Muscle layer of colon (tissue), 2 donors: Measurements from ENCODE around the gene H1-8.

Source experiments
- H3K27ac ChIP-seq: one replicate; pipeline ENCODE4 v1.7.0; 2013; ENCODE audit warnings: low read depth, mild to moderate bottlenecking, low read length, moderate library complexity
- H3K27me3 ChIP-seq, 2 donors: one replicate each; pipeline ENCODE4 v1.7.0; 2013; ENCODE audit warnings: low read length in 2 of 2, mild to moderate bottlenecking in 2 of 2; ENCODE audit not compliant: insufficient read depth in 2 of 2, control insufficient read depth in 1 of 2
- H3K36me3 ChIP-seq: one replicate; pipeline ENCODE4 v1.7.0; 2013; ENCODE audit warnings: mild to moderate bottlenecking, low read length; ENCODE audit not compliant: insufficient read depth
- H3K4me1 ChIP-seq: one replicate; pipeline ENCODE4 v1.7.0; 2013; ENCODE audit warnings: mild to moderate bottlenecking, low read length; ENCODE audit not compliant: insufficient read depth
- H3K4me3 ChIP-seq, 2 donors: one replicate each; pipeline ENCODE4 v1.7.0; 2013; ENCODE audit warnings: low read length in 2 of 2, low read depth in 1 of 2, mild to moderate bottlenecking in 1 of 2, moderate library complexity in 1 of 2
- H3K9ac ChIP-seq: one replicate; pipeline ENCODE4 v1.7.0; 2013; ENCODE audit warnings: low read length
- H3K9me3 ChIP-seq: one replicate; pipeline ENCODE4 v1.7.0; 2013; ENCODE audit warnings: mild to moderate bottlenecking, low read length
- donor health status: abdominal sarcoma.
- donor health status: Adenocarcinoma of cecum.

Gene H1-8

DNA sequence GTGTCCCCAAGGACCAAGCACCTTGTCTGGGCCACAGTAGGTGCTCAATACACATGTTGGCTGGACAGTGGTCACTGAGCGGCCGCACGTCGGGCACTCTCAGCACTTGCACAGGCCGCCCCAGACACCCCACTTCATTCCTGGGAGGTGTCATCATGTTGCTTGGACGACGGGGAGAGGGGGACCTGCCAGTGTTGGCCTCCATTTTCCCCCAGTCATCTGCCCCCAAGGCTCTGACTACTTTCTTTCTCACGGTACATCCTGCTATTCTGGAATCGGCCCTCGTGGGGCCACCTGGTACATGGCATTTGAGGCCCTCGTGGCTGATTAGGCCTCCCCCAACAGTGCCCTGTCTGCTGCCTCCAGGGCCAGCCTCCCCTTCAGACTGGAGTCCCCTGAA, 15.7 kb upstream of the H1-8 start:
- H3K27me3 ChIP-seq, result no peaks in the 10 kb centered on the region
- no peaks in the 10 kb centered on the region for H3K36me3 ChIP-seq
- no peak overlapping the region for H3K27ac ChIP-seq
- H3K9me3 ChIP-seq, result no peaks in the 10 kb centered on the region
- H3K4me3 ChIP-seq, result no peak overlapping the region
- H3K9ac ChIP-seq, result no peak overlapping the region
- no peaks in the 10 kb centered on the region for H3K4me1 ChIP-seq

DNA sequence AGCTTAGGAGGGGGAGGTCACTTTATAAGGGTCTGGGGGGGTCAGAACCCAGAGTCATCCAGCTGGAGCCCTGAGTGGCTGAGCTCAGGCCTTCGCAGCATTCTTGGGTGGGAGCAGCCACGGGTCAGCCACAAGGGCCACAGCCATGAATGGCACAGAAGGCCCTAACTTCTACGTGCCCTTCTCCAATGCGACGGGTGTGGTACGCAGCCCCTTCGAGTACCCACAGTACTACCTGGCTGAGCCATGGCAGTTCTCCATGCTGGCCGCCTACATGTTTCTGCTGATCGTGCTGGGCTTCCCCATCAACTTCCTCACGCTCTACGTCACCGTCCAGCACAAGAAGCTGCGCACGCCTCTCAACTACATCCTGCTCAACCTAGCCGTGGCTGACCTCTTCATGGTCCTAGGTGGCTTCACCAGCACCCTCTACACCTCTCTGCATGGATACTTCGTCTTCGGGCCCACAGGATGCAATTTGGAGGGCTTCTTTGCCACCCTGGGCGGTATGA, 14.3 kb upstream of the H1-8 start, which contains the start of gene RHO:
RHO (plus strand) TSS at position 51 of the 512 bp plus-strand sequence; CDS start at position 146, 95 bp downstream.
- Histone ChIP-seq H3K27me3 (no peaks in the 10 kb centered on the region), H3K27ac (no peak within 1 kb of the TSS), H3K36me3 (no peaks in the 10 kb centered on the region), H3K4me3 (no peak within 1 kb of the TSS), H3K9me3 (no peaks in the 10 kb centered on the region), H3K9ac (no peak within 1 kb of the TSS), H3K4me1 (no peaks in the 10 kb centered on the region)

DNA sequence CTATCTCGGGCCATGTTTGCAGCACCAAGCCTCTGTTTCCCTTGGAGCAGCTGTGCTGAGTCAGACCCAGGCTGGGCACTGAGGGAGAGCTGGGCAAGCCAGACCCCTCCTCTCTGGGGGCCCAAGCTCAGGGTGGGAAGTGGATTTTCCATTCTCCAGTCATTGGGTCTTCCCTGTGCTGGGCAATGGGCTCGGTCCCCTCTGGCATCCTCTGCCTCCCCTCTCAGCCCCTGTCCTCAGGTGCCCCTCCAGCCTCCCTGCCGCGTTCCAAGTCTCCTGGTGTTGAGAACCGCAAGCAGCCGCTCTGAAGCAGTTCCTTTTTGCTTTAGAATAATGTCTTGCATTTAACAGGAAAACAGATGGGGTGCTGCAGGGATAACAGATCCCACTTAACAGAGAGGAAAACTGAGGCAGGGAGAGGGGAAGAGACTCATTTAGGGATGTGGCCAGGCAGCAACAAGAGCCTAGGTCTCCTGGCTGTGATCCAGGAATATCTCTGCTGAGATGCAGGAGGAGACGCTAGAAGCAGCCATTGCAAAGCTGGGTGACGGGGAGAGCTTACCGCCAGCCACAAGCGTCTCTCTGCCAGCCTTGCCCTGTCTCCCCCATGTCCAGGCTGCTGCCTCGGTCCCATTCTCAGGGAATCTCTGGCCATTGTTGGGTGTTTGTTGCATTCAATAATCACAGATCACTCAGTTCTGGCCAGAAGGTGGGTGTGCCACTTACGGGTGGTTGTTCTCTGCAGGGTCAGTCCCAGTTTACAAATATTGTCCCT, 13.4 kb upstream of the H1-8 start:
- H3K4me1 ChIP-seq, result no peaks in the 10 kb centered on the region
- no peak overlapping the region for H3K4me3 ChIP-seq
- H3K27me3 ChIP-seq, result no peaks in the 10 kb centered on the region
- H3K36me3 ChIP-seq, result no peaks in the 10 kb centered on the region
- no peaks in the 10 kb centered on the region for H3K9me3 ChIP-seq
- H3K27ac ChIP-seq, result no peak overlapping the region
- no peak overlapping the region for H3K9ac ChIP-seq

DNA sequence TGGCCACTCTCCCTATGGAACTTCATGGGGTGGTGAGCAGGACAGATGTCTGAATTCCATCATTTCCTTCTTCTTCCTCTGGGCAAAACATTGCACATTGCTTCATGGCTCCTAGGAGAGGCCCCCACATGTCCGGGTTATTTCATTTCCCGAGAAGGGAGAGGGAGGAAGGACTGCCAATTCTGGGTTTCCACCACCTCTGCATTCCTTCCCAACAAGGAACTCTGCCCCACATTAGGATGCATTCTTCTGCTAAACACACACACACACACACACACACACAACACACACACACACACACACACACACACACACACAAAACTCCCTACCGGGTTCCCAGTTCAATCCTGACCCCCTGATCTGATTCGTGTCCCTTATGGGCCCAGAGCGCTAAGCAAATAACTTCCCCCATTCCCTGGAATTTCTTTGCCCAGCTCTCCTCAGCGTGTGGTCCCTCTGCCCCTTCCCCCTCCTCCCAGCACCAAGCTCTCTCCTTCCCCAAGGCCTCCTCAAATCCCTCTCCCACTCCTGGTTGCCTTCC, 12.7 kb upstream of the H1-8 start:
- Histone ChIP-seq H3K36me3 (no peaks in the 10 kb centered on the region), H3K9ac (no peak overlapping the region), H3K27ac (no peak overlapping the region), H3K27me3 (no peaks in the 10 kb centered on the region), H3K4me1 (no peaks in the 10 kb centered on the region), H3K4me3 (no peak overlapping the region), H3K9me3 (no peaks in the 10 kb centered on the region)

DNA sequence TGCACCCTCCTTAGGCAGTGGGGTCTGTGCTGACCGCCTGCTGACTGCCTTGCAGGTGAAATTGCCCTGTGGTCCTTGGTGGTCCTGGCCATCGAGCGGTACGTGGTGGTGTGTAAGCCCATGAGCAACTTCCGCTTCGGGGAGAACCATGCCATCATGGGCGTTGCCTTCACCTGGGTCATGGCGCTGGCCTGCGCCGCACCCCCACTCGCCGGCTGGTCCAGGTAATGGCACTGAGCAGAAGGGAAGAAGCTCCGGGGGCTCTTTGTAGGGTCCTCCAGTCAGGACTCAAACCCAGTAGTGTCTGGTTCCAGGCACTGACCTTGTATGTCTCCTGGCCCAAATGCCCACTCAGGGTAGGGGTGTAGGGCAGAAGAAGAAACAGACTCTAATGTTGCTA, 12.2 kb upstream of the H1-8 start:
- H3K4me1 ChIP-seq, result no peaks in the 10 kb centered on the region
- H3K36me3 ChIP-seq, result no peaks in the 10 kb centered on the region
- no peak overlapping the region for H3K4me3 ChIP-seq
- no peak overlapping the region for H3K9ac ChIP-seq
- H3K27me3 ChIP-seq, result no peaks in the 10 kb centered on the region
- H3K9me3 ChIP-seq, result no peaks in the 10 kb centered on the region
- no peak overlapping the region for H3K27ac ChIP-seq

DNA sequence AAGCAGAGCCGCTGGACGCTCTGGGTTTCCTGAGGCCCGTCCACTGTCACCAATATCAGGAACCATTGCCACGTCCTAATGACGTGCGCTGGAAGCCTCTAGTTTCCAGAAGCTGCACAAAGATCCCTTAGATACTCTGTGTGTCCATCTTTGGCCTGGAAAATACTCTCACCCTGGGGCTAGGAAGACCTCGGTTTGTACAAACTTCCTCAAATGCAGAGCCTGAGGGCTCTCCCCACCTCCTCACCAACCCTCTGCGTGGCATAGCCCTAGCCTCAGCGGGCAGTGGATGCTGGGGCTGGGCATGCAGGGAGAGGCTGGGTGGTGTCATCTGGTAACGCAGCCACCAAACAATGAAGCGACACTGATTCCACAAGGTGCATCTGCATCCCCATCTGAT, 11.3 kb upstream of the H1-8 start:
- no peak overlapping the region for H3K4me3 ChIP-seq
- no peaks in the 10 kb centered on the region for H3K4me1 ChIP-seq
- no peak overlapping the region for H3K27ac ChIP-seq
- H3K9me3 ChIP-seq, result no peaks in the 10 kb centered on the region
- H3K27me3 ChIP-seq, result no peaks in the 10 kb centered on the region
- no peaks in the 10 kb centered on the region for H3K36me3 ChIP-seq
- no peak overlapping the region for H3K9ac ChIP-seq

DNA sequence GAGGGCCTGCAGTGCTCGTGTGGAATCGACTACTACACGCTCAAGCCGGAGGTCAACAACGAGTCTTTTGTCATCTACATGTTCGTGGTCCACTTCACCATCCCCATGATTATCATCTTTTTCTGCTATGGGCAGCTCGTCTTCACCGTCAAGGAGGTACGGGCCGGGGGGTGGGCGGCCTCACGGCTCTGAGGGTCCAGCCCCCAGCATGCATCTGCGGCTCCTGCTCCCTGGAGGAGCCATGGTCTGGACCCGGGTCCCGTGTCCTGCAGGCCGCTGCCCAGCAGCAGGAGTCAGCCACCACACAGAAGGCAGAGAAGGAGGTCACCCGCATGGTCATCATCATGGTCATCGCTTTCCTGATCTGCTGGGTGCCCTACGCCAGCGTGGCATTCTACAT, 10.7 kb upstream of the H1-8 start:
- no peak overlapping the region for H3K4me3 ChIP-seq
- no peak overlapping the region for H3K9ac ChIP-seq
- H3K27me3 ChIP-seq, result no peaks in the 10 kb centered on the region
- no peaks in the 10 kb centered on the region for H3K36me3 ChIP-seq
- no peaks in the 10 kb centered on the region for H3K4me1 ChIP-seq
- H3K9me3 ChIP-seq, result no peaks in the 10 kb centered on the region
- no peak overlapping the region for H3K27ac ChIP-seq

DNA sequence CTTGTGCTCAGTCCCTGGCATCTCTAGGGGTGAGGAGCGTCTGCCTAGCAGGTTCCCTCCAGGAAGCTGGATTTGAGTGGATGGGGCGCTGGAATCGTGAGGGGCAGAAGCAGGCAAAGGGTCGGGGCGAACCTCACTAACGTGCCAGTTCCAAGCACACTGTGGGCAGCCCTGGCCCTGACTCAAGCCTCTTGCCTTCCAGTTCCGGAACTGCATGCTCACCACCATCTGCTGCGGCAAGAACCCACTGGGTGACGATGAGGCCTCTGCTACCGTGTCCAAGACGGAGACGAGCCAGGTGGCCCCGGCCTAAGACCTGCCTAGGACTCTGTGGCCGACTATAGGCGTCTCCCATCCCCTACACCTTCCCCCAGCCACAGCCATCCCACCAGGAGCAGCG, 9.6 kb upstream of the H1-8 start:
- H3K4me3 ChIP-seq, result no peak overlapping the region
- H3K27me3 ChIP-seq, result no peaks in the 10 kb centered on the region
- H3K4me1 ChIP-seq, result no peaks in the 10 kb centered on the region
- H3K9me3 ChIP-seq, result no peaks in the 10 kb centered on the region
- H3K36me3 ChIP-seq, result no peaks in the 10 kb centered on the region
- no peak overlapping the region for H3K9ac ChIP-seq
- H3K27ac ChIP-seq, result no peak overlapping the region

DNA sequence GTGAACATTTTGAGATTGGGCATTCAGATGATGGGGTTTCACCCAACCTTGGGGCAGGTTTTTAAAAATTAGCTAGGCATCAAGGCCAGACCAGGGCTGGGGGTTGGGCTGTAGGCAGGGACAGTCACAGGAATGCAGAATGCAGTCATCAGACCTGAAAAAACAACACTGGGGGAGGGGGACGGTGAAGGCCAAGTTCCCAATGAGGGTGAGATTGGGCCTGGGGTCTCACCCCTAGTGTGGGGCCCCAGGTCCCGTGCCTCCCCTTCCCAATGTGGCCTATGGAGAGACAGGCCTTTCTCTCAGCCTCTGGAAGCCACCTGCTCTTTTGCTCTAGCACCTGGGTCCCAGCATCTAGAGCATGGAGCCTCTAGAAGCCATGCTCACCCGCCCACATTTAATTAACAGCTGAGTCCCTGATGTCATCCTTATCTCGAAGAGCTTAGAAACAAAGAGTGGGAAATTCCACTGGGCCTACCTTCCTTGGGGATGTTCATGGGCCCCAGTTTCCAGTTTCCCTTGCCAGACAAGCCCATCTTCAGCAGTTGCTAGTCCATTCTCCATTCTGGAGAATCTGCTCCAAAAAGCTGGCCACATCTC, 8.4 kb upstream of the H1-8 start:
- Histone ChIP-seq H3K27me3 (no peaks in the 10 kb centered on the region), H3K9ac (no peak overlapping the region), H3K4me3 (no peak overlapping the region), H3K36me3 (no peaks in the 10 kb centered on the region), H3K4me1 (no peaks in the 10 kb centered on the region), H3K9me3 (no peaks in the 10 kb centered on the region), H3K27ac (no peak overlapping the region)

DNA sequence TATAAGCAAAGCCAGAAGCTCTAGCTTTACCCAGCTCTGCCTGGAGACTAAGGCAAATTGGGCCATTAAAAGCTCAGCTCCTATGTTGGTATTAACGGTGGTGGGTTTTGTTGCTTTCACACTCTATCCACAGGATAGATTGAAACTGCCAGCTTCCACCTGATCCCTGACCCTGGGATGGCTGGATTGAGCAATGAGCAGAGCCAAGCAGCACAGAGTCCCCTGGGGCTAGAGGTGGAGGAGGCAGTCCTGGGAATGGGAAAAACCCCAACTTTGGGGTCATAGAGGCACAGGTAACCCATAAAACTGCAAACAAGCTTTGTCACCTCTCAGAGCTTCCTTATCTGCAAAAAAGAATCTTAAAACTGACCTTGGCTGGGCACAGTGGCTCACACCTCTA, 7.9 kb upstream of the H1-8 start:
- Histone ChIP-seq H3K27me3 (no peaks in the 10 kb centered on the region), H3K4me1 (no peaks in the 10 kb centered on the region), H3K36me3 (no peaks in the 10 kb centered on the region), H3K9ac (no peak overlapping the region), H3K4me3 (no peak overlapping the region), H3K27ac (no peak overlapping the region), H3K9me3 (no peaks in the 10 kb centered on the region)

DNA sequence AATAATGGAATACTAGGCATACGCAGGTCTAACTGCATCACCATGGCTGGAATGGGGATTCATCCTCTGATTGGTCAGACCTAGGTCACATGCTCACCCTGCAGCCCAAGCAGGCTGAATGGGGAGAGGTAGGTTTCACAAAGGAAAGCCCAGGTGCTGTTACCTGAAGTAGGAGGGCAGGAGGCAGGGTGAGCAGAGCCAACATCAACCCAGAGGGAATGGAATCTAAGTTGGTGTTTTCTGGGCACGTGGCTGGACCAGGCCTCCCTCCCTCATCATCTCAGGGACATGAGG, 6.7 kb upstream of the H1-8 start:
- Histone ChIP-seq H3K4me1 (no peaks in the 10 kb centered on the region), H3K9ac (no peak overlapping the region), H3K9me3 (no peaks in the 10 kb centered on the region), H3K36me3 (no peaks in the 10 kb centered on the region), H3K27me3 (no peaks in the 10 kb centered on the region), H3K27ac (no peak overlapping the region), H3K4me3 (no peak overlapping the region)

DNA sequence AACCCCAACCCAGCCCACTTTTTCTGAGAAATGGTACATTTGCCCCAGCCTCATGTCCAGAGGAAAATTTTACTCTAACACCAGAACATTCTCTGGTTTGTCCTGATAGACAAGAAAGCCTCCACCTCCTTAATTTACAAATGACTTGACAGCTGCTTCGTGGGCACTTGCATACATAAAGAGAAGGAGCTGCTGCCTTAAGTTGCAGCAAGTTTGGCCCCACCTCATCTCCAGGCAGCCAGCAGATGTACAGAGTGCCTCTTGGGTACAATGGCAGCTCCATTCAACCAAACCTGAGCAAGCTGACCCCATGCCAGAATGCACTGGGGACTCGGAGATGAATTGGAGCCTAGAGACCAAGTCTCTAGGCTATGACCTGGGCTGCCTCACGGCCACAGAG, 6.2 kb upstream of the H1-8 start:
- Histone ChIP-seq H3K4me3 (no peak overlapping the region), H3K27ac (no peak overlapping the region), H3K4me1 (no peaks in the 10 kb centered on the region), H3K9ac (no peak overlapping the region), H3K36me3 (no peaks in the 10 kb centered on the region), H3K27me3 (no peaks in the 10 kb centered on the region), H3K9me3 (no peaks in the 10 kb centered on the region)
